DND-41 (cell line): ENCODE results near the gene CACNB2.
A peak's percentile ranks its signal among the peaks of the same experiment; 100 is the strongest.

ENCODE experiments used
- ATAC-seq: fragments of 200-7000 bp; cut with Tn5 transposase; 3 replicates; pipeline ENCODE4 v1.9.1; 2021; ENCODE audit warnings: low read depth; ENCODE audit not compliant: insufficient read depth
- DNase-seq: peaks from one replicate; pipeline ENCODE4 v3.0.0-alpha.2; 2020
- H2AFZ ChIP-seq: 2 replicates; pipeline ENCODE4 v1.6.0; 2012; ENCODE audit warnings: low read depth, low read length
- H3K27ac ChIP-seq: 2 replicates; pipeline ENCODE4 v1.5.1; 2012; ENCODE audit warnings: low read length, inconsistent platforms
- H3K27me3 ChIP-seq: fragments of 200-600 bp; sonication (generic); 2 replicates; pipeline ENCODE4 v1.6.0; 2012; ENCODE audit warnings: low read length, mild to moderate bottlenecking, inconsistent platforms; ENCODE audit not compliant: insufficient read depth, poor library complexity
- H3K36me3 ChIP-seq: 2 replicates; pipeline ENCODE4 v1.5.1; 2012; ENCODE audit warnings: low read length, inconsistent platforms; ENCODE audit not compliant: insufficient read depth
- H3K4me1 ChIP-seq: 2 replicates; pipeline ENCODE4 v1.5.1; 2012; ENCODE audit warnings: mild to moderate bottlenecking, low read length; ENCODE audit not compliant: insufficient read depth
- H3K4me2 ChIP-seq: 2 replicates; pipeline ENCODE4 v1.6.0; 2012; ENCODE audit warnings: mild to moderate bottlenecking, moderate library complexity, low read length, inconsistent platforms; ENCODE audit not compliant: insufficient read depth
- H3K4me3 ChIP-seq, 2 experiments: fragments of 200-600 bp in 1 of 2; shearing (Covaris generic) in 1 of 2; 2 replicates each; pipeline ENCODE4 v1.5.1; 2012 to 2016; ENCODE audit warnings: inconsistent platforms in 2 of 2, low read length in 2 of 2, mild to moderate bottlenecking in 2 of 2, low read depth in 1 of 2, moderate library complexity in 1 of 2
- H3K79me2 ChIP-seq: 2 replicates; pipeline ENCODE4 v1.6.0; 2012; ENCODE audit warnings: low read length, inconsistent platforms; ENCODE audit not compliant: insufficient read depth
- H3K9ac ChIP-seq: 2 replicates; pipeline ENCODE4 v1.6.0; 2012; ENCODE audit warnings: low read depth, mild to moderate bottlenecking, inconsistent platforms, low read length, moderate library complexity
- H3K9me3 ChIP-seq: 2 replicates; pipeline ENCODE4 v1.5.1; 2012; ENCODE audit warnings: low read length, moderate library complexity, mild to moderate bottlenecking, inconsistent platforms; ENCODE audit not compliant: insufficient read depth, severe bottlenecking
- H4K20me1 ChIP-seq: 2 replicates; pipeline ENCODE4 v1.6.0; 2012; ENCODE audit warnings: low read length; ENCODE audit not compliant: insufficient read depth
- CTCF ChIP-seq: IDR thresholded peaks from 2 replicates; pipeline ENCODE4 v1.5.1; 2012; ENCODE audit warnings: borderline replicate concordance, low read length, moderate library complexity, mild to moderate bottlenecking; ENCODE audit not compliant: poor library complexity, severe bottlenecking; ENCODE audit errors: extremely low read depth
- EZH2 ChIP-seq: IDR thresholded peaks from 3 replicates; pipeline ENCODE4 v1.6.1; 2012; ENCODE audit warnings: borderline replicate concordance, low read depth, mild to moderate bottlenecking, moderate library complexity, low read length, inconsistent platforms; ENCODE audit not compliant: severe bottlenecking

The CACNB2 gene

GRCh38 chr10:18308600-18308999 is 168.4 kb downstream of the CACNB2 start:
- Histone ChIP-seq H3K4me3 (no peak overlapping the region), H3K79me2 (no peaks in the 10 kb centered on the region), H4K20me1 (no peaks in the 10 kb centered on the region), H3K36me3 (no peaks in the 10 kb centered on the region), H3K27ac (no peak overlapping the region), H3K27me3 (no peaks in the 10 kb centered on the region), H3K9ac (no peak overlapping the region), H2AFZ (no peak overlapping the region), H3K4me1 (no peaks in the 10 kb centered on the region), H3K9me3 (no peaks in the 10 kb centered on the region), H3K4me2 (no peak overlapping the region)
- DNase-seq (no peak), ATAC-seq (no peak)
- TF ChIP-seq CTCF (no peak), EZH2 (no peak)

DNA sequence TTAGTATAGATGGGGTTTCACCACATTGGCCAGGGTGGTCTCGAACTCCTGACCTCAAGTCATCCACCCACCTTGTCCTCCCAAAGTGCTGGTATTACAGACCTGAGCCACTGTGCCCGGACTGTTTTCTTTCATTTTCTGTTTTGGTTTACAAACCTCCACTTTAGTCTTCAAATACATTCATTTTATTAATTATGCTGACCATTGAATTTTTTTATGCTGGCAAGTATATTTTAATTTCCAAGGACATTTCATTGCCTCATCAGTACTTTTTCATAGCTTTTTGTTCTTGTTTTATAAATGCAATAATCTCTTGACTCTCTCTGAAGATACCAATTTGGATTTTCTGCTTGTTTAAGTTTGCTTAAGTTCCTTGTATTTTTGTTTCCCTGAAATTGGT is 170.5 kb downstream of the CACNB2 start:
- Histone ChIP-seq H3K36me3 (no peaks in the 10 kb centered on the region), H3K4me1 (no peaks in the 10 kb centered on the region), H3K27ac (no peak overlapping the region), H2AFZ (no peak overlapping the region), H3K79me2 (no peaks in the 10 kb centered on the region), H3K9ac (no peak overlapping the region), H4K20me1 (no peaks in the 10 kb centered on the region), H3K27me3 (no peaks in the 10 kb centered on the region), H3K4me2 (no peak overlapping the region), H3K9me3 (no peaks in the 10 kb centered on the region), H3K4me3 (no peak overlapping the region)
- TF ChIP-seq CTCF (no peak), EZH2 (no peak)
- no peak for DNase-seq
- no peak for ATAC-seq

DNA sequence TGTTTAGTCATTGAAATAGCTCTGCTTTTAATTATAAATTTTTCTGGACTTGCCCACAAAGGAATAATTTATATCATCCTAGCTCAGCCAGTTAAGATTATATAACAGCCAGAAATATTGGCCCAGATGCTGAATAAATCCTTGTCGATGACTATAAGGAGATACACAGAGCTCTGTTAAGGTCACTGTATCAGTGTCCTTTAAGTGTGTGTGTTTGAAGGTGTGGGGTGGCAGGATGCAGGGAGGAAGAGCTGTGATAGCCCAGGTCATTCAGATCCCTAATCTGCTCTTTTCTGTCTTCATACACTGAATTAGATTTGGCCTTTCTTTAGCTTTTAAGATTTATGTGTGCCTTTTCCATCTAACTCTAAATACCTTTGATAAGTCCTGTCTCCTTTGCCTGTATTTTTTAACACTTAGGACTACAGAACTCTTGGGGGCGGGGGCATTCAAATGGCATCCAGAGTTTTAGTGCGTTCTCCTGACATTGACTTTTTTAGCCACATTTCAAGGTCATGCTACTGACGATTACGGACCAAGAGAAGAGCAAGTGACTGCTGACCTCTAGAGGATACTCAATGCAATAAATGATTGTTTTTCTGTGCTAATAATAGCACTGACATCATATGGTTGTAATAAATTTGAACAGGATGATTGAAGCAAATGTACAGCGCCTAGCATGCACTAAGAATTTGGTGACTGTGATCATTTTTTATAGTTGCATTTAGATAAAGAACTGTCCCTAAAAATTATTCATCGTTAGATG is 172.3 kb downstream of the CACNB2 start:
- Histone ChIP-seq H3K36me3 (no peaks in the 10 kb centered on the region), H2AFZ (no peak overlapping the region), H3K9ac (no peak overlapping the region), H3K9me3 (no peaks in the 10 kb centered on the region), H3K4me1 (no peaks in the 10 kb centered on the region), H3K27ac (no peak overlapping the region), H4K20me1 (no peaks in the 10 kb centered on the region), H3K27me3 (no peaks in the 10 kb centered on the region), H3K4me3 (no peak overlapping the region), H3K79me2 (no peaks in the 10 kb centered on the region), H3K4me2 (no peak overlapping the region)
- ATAC-seq (peak; percentile 74), DNase-seq (peak; percentile 8)
- TF ChIP-seq EZH2 (no peak), CTCF (peak; percentile 58)
